Stimulated activated effector memory CD8-positive, alpha-beta T cell treated with anti-CD3 and anti-CD28 coated beads, Interleukin-12 subunit alpha, Interleukin-12 subunit beta, amount 100 ng/mL, for 72 hours (primary cell): ENCODE measurements around the gene TUBGCP4.
A peak's percentile ranks its signal among the peaks of the same experiment; 100 is the strongest.

Experiments used
- ATAC-seq: fragments of 150-1000 bp; cut with Tn5 transposase; 2 replicates; pipeline ENCODE4 v1.10.0; 2021
- DNase-seq, 2 donors: peaks; one replicate each; pipeline ENCODE4 v3.0.0; 2021 to 2022; ENCODE audit warnings: low spot score in 2 of 2
- H3K27ac Mint-ChIP-seq: one replicate; pipeline ENCODE4 v1.8.0; 2022; ENCODE audit warnings: mild to moderate bottlenecking, mixed read lengths
- H3K36me3 Mint-ChIP-seq: one replicate; pipeline ENCODE4 v1.8.0; 2022; ENCODE audit warnings: mild to moderate bottlenecking, mixed read lengths
- H3K4me1 Mint-ChIP-seq: one replicate; pipeline ENCODE4 v1.8.0; 2022; ENCODE audit warnings: mixed read lengths
- H3K4me3 Mint-ChIP-seq: one replicate; pipeline ENCODE4 v1.8.0; 2022; ENCODE audit warnings: mild to moderate bottlenecking, mixed read lengths
- H3K9me3 Mint-ChIP-seq: one replicate; pipeline ENCODE4 v1.8.0; 2022; ENCODE audit warnings: mixed read lengths

Gene TUBGCP4, protein sequence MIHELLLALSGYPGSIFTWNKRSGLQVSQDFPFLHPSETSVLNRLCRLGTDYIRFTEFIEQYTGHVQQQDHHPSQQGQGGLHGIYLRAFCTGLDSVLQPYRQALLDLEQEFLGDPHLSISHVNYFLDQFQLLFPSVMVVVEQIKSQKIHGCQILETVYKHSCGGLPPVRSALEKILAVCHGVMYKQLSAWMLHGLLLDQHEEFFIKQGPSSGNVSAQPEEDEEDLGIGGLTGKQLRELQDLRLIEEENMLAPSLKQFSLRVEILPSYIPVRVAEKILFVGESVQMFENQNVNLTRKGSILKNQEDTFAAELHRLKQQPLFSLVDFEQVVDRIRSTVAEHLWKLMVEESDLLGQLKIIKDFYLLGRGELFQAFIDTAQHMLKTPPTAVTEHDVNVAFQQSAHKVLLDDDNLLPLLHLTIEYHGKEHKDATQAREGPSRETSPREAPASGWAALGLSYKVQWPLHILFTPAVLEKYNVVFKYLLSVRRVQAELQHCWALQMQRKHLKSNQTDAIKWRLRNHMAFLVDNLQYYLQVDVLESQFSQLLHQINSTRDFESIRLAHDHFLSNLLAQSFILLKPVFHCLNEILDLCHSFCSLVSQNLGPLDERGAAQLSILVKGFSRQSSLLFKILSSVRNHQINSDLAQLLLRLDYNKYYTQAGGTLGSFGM

GRCh38 chr15:43370975-43371974 is at the start of gene TUBGCP4, which contains the start of gene ZSCAN29:
TUBGCP4 (plus strand) TSS chr15:43371101; CDS start chr15:43371355, 254 bp downstream.
ZSCAN29 (minus strand) TSS chr15:43371043; CDS start chr15:43369913, 1,130 bp downstream.
- DNase-seq, result peak; percentile 84 to 93
- H3K36me3 Mint-ChIP-seq, result peaks cover 38% of the 10 kb centered on the region

DNA sequence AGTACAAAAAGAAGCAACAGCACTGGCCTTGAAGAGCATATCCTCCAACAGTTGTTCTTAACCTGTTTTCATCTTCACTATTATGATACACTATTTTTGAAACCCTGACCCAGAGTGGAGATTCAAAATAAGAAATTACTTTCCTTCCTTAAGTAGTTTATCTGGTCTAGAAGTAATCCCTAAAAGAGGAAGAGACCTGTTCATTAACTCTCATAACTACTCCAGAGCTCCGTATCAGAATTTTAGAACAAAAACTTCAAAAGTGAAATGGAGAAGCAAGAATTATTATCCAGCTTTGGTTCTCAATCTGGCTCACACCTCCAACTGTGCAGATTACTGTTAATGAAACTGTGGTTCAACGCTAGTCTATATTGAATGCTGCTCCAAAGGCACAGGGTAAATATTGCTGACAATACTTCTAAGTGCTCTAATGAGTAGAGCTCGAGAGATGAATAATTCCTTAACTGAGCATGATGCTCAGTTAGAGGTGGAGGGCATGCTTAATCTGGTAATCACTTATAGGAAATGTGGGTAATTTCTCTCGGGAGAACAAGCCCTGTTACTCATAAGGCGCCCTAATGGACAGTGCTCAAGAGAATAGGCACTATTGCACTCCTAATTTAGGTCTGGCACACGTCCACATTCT is 45.7 kb upstream of the TUBGCP4 start:
- Mint-ChIP-seq H3K4me1 (peaks cover 16% of the 10 kb centered on the region), H3K9me3 (no peaks in the 10 kb centered on the region), H3K27ac (peak overlapping the region; percentile 32), H3K4me3 (no peak overlapping the region), H3K36me3 (peaks cover 9% of the 10 kb centered on the region)
- peak; percentile 72 for ATAC-seq
- DNase-seq, result peak in 1 of 2 donors; percentile 59

More at GRCh38 chr15:43370975-43371974, at the start of gene TUBGCP4, which contains the start of gene ZSCAN29:
- Mint-ChIP-seq H3K4me3 (peak within 1 kb of the TSS; percentile 91), H3K27ac (peak within 1 kb of the TSS; percentile 93), H3K4me1 (peaks cover 54% of the 10 kb centered on the region), H3K9me3 (peaks cover 11% of the 10 kb centered on the region)
- ATAC-seq, result peak; percentile 92

- peak overlapping the region; percentile 96 for H3K27ac Mint-ChIP-seq
- H3K4me1 Mint-ChIP-seq, result peaks cover 34% of the 10 kb centered on the region
- no peaks in the 10 kb centered on the region for H3K9me3 Mint-ChIP-seq
- DNase-seq, result no peak
- peak overlapping the region; percentile 87 for H3K4me3 Mint-ChIP-seq
- ATAC-seq, result no peak
- H3K36me3 Mint-ChIP-seq, result peaks cover 21% of the 10 kb centered on the region
These were observed 41.5 kb upstream of the TUBGCP4 start for GRCh38 chr15:43329217-43329959.

DNA sequence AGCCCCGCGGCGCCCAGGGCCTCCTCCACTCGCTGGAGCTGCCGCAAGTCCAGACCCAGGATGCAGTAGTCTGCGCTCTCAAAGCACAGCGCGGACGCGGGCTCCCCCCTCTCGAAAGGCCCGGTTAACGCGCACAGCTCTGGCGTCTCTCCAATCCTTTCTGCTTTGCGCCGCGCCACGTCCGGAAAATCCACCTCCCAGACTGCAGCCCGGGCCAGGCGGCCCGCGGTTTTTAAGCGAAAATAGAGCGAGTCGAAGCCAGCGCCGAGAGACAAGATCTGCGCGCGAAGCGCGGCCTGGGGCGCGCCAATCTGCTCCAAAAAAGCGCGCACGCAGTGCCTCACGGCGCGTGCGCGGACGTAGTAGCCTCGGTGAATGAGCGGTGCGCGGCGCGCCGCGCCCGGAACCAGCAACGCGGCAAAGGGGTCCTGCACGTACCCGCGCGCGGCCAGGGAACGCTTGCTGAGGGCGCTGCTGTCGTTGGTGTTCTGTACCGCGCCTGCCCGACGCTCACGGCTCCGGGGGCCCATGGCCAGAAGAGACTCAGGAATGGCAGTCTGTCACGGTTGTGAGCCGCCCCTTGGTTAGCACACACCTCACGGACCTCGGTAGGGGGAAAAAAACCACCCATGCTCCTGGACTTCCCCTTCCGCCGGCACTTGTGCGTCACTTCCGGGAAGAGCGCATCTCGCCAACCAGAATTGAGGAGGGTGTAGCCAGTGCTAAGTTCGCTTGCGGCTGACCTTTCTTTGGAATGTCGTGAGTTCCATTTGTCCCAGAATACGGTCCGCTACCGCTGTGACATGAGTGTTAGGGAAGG is 40.7 kb upstream of the TUBGCP4 start, which contains the start of gene LCMT2:
TSS of gene LCMT2 (minus strand) at position 614 of the 820 bp plus-strand sequence. CDS start at position 530, 84 bp downstream.
- Mint-ChIP-seq H3K4me1 (peaks cover 34% of the 10 kb centered on the region), H3K9me3 (no peaks in the 10 kb centered on the region), H3K27ac (peak within 1 kb of the TSS; percentile 96), H3K36me3 (peaks cover 21% of the 10 kb centered on the region), H3K4me3 (peak within 1 kb of the TSS; percentile 87)
- DNase-seq, result peak; percentile 72 to 92
- peak; percentile 93 for ATAC-seq

- Mint-ChIP-seq H3K4me1 (peaks cover 31% of the 10 kb centered on the region), H3K36me3 (peaks cover 27% of the 10 kb centered on the region), H3K9me3 (no peaks in the 10 kb centered on the region), H3K4me3 (peak overlapping the region; percentile 87), H3K27ac (peak overlapping the region; percentile 96)
- no peak for DNase-seq
- peak; percentile 19 for ATAC-seq
These were observed 40.2 kb upstream of the TUBGCP4 start for GRCh38 chr15:43330780-43331087.

DNA sequence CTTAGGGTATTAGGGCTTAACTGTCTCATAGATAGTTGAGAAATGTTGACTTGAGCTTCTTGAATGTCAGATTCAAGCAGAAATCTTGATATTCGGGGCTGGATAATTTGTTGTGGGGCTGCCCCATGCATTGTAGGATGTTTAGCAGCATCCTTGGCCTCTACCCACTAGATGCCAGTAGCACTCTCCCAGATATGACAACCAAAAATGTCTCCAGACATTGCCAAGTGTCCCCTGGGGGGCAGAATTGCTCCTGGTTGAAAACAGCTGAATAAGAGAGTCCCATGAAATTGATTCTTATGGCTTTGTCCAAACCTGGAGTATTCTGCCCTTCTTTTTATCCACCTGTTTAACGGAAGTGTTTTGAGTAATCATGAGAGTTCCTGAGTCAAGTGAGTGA is 24.6 kb upstream of the TUBGCP4 start:
- Mint-ChIP-seq H3K9me3 (no peaks in the 10 kb centered on the region), H3K4me1 (no peaks in the 10 kb centered on the region), H3K27ac (no peak overlapping the region), H3K4me3 (no peak overlapping the region), H3K36me3 (peaks cover 6% of the 10 kb centered on the region)
- ATAC-seq (no peak), DNase-seq (no peak)

GRCh38 chr15:43347114-43347513 is 23.8 kb upstream of the TUBGCP4 start:
- ATAC-seq (no peak), DNase-seq (no peak)
- Mint-ChIP-seq H3K27ac (no peak overlapping the region), H3K4me3 (no peak overlapping the region), H3K4me1 (no peaks in the 10 kb centered on the region), H3K9me3 (no peaks in the 10 kb centered on the region), H3K36me3 (peaks cover 6% of the 10 kb centered on the region)

DNA sequence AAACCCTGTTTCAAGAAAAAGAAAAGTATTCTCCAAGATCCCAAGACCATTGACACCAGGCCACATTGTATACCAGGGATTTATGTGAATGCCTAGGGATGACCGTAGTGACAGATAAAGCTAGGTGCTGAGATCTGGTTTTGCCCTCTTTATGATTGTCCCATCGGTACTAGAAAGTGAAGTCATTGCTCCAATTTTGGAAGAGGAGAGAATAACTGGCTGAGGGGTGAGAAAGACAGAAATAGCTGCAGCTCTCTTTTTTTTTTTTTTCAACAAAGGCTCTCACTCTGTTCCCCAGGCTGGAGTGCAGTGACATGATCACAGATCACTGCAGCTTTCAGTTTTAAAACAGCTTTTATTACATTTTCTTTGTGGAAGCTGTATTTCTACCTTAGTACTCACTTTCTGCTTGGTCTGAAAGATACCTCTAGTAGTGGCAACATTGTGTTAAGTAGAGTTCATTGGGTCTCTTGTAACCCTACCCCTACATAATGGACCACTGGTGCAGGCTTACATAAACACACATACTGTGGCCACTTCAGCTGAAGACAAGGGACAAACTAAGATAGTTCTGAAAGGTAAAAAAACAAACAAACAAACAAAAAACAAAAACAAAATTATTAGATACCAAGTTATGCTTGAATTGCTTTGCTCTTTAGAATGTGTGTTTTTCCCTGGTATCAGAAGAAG is 18.1 kb upstream of the TUBGCP4 start:
- Mint-ChIP-seq H3K9me3 (no peaks in the 10 kb centered on the region), H3K27ac (no peak overlapping the region), H3K36me3 (no peaks in the 10 kb centered on the region), H3K4me3 (no peak overlapping the region), H3K4me1 (no peaks in the 10 kb centered on the region)
- DNase-seq (no peak), ATAC-seq (no peak)

DNA sequence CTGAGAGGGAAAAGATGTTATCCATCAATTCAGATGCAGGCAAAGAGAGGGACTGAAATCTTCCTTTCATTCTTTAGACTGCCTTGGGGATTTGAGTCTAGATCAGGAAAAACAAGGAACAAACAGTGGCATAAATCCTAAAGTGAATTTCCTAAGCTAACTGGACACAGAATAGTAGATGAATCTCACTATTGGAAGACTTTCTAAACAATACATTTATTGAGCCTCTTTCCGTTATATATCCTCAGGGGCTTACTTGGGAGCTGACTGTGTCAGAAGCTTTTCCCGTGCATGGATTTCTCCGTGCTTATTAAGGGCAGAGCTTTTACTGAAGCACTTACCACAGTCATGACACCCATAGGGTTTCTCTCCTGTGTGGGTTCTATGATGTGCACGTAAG is 10.1 kb upstream of the TUBGCP4 start:
- H3K36me3 Mint-ChIP-seq, result peaks cover 64% of the 10 kb centered on the region
- H3K9me3 Mint-ChIP-seq, result peaks cover 31% of the 10 kb centered on the region
- no peak for DNase-seq
- H3K4me3 Mint-ChIP-seq, result no peak overlapping the region
- H3K4me1 Mint-ChIP-seq, result no peaks in the 10 kb centered on the region
- ATAC-seq, result no peak
- no peak overlapping the region for H3K27ac Mint-ChIP-seq

GRCh38 chr15:43361313-43361903 is 9.5 kb upstream of the TUBGCP4 start:
- Mint-ChIP-seq H3K9me3 (peaks cover 34% of the 10 kb centered on the region), H3K4me1 (no peaks in the 10 kb centered on the region), H3K4me3 (no peak overlapping the region), H3K27ac (no peak overlapping the region), H3K36me3 (peaks cover 70% of the 10 kb centered on the region)
- DNase-seq (no peak), ATAC-seq (no peak)

DNA sequence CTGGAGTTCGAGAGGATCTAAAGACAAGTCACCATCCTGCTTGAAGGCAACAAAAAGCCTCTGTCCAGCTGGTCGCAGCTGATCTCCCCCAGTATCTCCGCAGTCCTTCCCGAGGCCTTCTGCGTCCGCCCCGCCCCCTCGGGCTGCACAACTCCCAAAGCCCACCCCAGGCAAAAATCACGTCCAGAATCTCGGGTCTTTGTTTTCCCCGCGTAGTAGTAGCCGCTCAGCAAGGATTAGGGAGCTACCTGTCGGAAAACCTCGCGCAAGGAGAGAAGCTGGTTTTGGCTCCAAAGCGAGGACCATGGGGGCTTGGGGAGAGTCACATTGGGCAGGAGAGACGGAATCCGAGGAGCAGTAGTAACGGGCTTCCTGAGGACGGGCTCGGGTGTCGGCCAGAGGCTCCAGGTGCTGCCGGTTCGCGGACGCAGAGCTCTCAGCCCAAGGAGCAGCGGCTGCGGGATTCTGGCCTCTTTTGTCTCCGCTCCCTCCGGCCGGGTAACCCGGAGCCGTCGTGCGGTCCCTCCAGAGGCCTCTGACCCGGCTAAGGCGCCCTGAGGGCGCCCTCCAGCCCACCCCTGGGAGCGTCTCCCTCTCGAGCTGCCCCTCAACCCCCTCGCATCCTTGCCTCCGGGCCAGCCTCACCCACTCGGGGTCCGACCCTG is 459 bp upstream of the TUBGCP4 start:
- ATAC-seq, result peak; percentile 74
- no peak for DNase-seq
- Mint-ChIP-seq H3K36me3 (peaks cover 45% of the 10 kb centered on the region), H3K4me1 (peaks cover 48% of the 10 kb centered on the region), H3K4me3 (peak overlapping the region; percentile 91), H3K27ac (peak overlapping the region; percentile 93), H3K9me3 (peaks cover 12% of the 10 kb centered on the region)

DNA sequence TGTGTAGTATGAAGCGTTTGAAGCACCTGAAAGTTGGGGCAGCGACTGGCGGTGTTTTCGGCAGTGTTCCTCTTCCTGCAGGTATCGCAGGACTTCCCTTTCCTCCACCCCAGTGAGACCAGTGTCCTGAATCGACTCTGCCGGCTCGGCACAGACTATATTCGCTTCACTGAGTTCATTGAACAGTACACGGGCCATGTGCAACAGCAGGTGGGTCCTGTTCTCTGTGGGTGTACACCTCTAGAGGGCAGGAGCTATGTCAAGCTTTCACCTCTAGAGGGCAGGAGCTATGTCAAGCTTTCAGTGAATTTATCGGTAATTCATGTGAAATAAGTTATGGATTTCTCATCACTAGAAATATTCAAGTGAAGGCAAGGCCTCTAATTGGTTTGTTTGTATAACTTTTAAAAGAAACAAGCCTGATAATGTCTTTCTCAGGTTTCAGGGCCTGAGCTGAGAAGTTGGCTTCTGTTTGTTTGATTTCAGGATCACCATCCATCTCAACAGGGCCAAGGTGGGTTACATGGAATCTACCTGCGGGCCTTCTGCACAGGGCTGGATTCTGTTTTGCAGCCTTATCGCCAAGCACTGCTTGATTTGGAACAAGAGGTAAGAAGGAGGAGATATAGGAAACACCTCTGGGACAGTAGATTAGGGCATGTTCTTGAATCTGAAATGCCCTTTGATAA is 5.3 kb downstream of the TUBGCP4 start:
- no peak for DNase-seq
- peak; percentile 61 for ATAC-seq
- Mint-ChIP-seq H3K4me1 (peaks cover 32% of the 10 kb centered on the region), H3K27ac (no peak overlapping the region), H3K36me3 (peaks cover 55% of the 10 kb centered on the region), H3K9me3 (no peaks in the 10 kb centered on the region), H3K4me3 (no peak overlapping the region)
